ENCODE measurements around the gene RNF133. TPM values are rescaled to one million over a fixed set of nuclear protein-coding genes. Genes with fewer than 3 reads are reported as not detected.
"Not testable (repeated sequence)": the region's sequence is repeated elsewhere in the genome, so short reads cannot be mapped to it uniquely, and the experiment has no call there.

RNF133 gene
- total RNA-seq, 2 donors from 2014 or later = 0.76 to 0.83 TPM

DNA sequence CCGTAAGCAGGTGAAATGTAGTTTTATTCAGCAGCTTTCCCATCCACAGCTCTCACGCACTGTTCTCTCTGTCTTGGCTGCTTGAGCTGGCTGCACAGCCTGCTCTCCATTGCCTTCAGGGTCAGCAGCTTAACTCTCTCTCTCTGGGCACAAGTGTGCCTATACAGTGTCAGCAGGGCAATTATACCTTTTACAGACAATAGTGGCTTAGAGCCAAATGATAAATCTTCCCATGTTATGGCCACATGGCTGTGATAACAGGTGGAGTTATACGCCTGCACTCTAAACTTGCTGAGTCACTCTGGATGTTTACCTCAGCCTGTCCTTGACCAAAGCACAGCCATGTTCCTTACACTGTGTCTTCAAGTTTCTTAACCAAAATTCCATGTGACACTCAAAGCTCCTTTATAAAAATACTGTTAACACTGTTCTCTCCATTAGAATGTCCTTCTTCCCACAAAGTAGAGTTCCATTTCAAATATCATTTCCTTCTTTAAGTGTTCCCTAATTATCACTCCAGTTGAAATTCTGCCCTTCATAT, 6.1 kb downstream of the RNF133 start:
- intact Hi-C loops (cut with DNase I) = no loop called here

DNA sequence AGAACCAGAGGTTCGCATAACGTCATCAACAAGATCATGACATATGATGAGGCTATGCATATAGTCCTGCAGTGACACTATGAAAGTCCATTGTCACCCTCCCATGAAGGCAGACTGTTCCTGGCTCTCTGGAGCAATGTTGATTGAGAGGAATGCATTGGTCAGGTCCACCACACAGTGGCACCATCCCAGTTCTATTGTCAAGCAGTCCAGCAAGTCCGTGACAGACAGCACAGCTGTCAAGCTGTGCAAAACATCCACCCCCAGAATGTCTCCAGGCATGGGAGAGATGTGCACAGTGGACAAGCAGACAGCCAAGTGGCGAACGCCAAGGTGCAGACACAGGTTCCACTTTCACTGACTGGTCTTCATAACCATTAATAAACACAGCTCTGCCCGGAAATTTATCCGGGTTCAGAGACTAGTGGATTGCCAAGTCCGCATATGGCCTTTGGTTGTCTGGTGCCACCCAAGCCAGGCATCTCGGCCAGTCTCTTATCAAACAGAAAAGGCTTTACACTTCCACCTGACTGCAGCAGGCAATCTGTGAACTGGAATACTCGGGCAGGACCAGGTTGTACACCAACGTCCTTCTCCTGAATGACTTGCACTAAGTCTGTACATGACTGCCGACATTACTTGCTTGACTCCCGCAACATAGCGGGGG, 7.2 kb downstream of the RNF133 start:
- intact Hi-C loops (cut with DNase I) = no loop called here
- no peak for DNase-seq (ENCODE audit: low spot score)

More for the DNA sequence above, 6.1 kb downstream of the RNF133 start:
- no peak for DNase-seq (ENCODE audit: low spot score)

DNA sequence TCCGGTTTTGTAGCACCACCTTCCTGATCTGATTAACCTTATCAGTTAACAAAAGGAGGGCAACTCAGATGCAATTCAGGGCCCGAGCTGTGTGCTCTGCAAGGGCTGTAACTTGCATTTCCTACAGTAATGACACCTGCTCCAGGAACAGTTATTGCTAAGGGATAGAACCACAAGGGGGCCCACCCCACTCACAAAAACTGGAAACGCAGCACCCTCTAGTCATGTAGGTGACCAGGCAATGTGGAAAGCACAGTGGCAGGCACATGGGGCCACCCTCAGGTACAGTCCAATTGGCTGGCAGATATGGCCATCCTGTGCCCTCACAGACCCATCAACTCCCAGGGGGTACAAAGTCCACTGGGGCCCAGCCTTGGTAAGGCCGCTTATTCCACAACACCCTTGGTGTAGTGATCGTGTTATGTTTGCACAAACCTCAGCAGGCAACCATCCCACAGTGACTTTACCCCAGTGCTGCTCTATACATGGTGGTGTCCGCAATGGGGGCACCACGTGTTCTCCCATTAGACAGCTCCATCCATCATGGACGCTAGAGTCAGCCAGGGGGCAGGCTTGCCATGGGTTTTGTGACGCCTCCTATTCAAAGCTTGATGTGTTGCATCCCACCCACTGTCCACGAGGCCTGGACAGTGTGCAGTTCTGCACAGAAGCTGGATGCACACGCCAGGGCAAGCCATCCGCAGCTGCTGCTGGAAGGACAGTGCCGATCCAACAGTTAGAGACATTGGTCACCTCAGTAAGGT, 9.4 kb downstream of the RNF133 start:
- no peak for DNase-seq (ENCODE audit: low spot score)
- intact Hi-C loops (cut with DNase I) = no loop called here

DNA sequence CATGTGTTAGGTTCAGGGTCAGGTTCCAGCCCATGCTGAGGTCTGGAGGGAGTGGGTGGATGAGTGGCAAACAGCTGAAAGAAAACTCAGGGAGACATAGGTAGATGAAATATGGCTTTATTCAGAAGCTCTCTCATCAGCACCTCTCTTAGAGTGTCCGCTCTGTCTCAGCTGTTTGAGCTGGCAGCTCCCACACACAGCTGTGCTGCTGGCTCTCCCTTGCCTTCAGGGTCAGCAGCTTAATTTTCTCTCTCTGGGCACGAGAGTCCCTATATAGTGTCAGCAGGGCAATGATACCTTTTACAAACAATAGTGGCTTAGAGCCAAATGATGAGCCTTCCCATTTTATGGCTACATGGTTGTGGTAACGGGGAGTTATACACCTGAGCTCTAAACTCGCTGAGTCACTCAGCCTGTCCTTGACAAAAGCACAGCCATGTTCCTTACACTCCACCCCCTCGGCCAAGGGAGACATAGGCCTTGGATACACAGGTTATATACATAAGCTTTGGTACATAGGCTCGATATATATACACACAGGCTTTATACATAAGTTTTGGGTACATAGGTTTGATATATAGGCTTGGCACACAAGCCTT, 10.4 kb downstream of the RNF133 start:
- DNase-seq (ENCODE audit: low spot score) = no peak
- intact Hi-C loops (cut with DNase I) = no loop called here

DNA sequence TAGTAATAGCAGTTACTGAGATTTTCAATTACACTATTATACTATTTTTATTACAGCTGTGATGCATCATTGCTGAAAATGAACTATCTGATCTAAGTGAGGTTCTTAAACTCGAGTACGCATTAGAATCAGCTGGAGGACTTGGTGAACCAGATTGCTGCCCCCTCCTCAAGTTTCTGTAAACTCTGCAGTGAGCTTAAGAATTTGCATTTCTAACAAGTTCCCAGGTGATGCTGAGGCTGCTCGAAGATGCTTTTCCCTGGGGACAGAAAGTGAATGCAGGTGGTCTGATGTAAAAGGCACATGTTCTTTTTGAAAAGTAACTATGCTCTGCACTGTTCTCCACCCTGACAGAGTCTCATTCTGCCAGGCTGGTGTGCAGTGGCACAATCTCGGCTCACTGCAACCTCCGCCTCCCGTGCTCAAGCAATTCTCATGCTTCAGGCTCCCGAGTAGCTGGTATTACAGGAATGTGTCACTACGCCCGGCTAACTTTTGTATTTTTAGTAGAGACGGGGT, 12.5 kb downstream of the RNF133 start:
- no peak for DNase-seq (ENCODE audit: low spot score)
- intact Hi-C loops (cut with DNase I) = no loop called here

DNA sequence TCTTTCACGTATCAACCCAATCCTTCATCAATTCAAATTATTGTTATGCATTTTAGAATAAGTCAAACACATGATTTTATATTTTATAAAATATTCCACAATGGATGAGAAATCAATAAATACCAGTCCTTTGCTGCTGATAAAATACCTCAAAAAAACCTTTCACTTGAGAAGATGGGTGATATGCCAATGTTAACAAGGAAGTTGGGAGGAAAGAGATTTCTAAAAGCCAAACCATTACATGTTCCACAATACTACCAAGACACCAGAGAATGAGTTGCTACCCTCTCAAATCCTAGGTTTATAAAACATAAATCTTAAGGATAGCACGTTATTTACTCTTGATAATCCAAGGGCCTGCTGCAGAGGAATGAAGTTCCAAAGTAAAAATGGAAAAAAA, 14.4 kb downstream of the RNF133 start:
- intact Hi-C loops (cut with DNase I) = no loop called here
- no peak for DNase-seq (ENCODE audit: low spot score)

DNA sequence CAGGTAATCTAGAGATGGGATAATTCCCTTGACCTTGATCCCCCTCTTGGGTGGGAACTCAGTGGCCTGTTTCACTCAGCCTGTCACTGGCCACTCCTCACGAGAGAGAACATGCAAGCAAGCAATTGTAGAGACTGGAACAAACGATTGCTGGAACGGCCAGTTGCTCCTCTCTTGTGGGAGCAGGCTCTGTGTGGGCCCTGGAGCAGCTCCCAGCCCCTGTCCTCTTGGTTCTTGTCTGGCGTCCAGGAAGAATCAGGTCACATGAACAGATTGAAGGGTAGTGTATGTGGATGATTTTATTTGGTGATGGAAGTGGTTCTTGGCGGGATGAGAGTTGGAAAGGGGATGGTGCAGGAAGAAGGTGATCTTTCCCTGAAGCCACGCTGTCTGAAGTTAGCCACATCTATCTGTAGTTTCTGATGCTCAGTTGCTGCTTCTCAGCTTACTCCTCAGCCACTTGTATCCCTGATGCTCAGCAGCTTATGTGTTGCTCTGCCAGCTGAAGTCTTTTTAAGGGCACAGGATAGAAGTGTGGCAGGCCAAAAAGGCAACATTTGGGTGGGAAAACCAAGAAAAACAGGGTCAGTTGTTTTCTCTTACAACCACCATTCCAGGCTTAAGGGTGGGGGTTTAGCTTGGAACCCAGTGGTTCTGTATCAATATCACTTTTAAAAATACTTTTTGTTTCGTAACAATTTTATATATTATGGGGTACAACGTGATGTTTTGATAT, 15.9 kb downstream of the RNF133 start:
- DNase-seq (ENCODE audit: low spot score) = no peak
- intact Hi-C loops (cut with DNase I) = no loop called here

DNA sequence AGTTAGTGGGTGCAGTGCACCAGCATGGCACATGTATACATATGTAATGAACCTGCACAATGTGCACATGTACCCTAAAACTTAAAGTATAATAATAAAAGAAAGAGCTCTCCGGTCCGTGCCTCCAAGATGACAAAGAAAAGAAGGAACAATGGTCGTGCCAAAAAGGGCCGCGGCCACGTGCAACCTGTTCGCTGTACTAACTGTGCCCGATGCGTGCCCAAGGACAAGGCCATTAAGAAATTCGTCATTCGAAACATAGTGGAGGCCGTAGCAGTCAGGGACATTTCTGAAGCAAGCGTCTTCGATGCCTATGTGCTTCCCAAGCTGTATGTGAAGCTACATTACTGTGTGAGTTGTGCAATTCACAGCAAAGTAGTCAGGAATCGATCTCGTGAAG, 17.7 kb downstream of the RNF133 start:
- intact Hi-C loops (cut with DNase I); DNase-seq (ENCODE audit: low spot score): not testable (repeated sequence)

DNA sequence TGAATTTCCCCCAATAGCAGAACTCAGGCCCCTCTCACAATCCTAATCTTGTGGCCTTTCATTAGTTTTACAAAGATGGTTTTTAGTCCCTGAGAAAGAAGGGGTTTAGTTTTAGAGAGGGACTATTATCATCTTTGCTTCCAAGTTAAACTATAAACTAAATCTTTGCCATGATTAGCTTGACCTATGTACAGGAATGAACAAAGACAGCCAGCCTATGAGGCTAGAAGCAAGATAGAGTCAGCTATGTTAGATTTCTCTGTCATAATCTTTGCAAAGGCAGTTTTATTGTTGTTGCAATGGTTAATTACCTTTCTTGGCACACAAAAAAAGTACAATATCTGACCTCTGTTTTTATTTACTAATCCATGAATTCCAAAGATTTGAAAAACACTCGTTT, 19.1 kb downstream of the RNF133 start:
- intact Hi-C loops (cut with DNase I) = no loop called here
- DNase-seq (ENCODE audit: low spot score) = no peak

DNA sequence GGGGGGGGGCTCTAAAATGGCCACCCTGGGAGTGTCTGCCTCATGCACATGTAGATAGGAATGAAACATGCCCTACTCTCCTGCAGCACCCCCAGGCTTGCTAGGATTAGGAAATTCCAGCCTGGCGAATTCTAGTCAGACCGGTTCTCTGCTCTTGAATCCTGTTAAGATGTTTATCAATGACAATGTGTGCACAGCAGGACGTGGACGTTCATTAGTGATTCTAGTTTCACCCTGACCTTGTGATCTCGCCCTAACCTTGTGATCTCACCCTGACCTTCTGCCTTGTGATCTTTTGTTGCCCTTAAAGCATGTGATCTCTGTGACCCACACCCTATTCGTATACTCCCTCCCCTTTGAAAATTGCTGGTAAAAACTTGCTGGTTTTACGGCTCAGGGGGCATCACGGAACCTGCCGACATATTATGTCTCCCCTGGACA, 19.6 kb downstream of the RNF133 start:
- DNase-seq (ENCODE audit: low spot score); intact Hi-C loops (cut with DNase I): not testable (repeated sequence)

DNA sequence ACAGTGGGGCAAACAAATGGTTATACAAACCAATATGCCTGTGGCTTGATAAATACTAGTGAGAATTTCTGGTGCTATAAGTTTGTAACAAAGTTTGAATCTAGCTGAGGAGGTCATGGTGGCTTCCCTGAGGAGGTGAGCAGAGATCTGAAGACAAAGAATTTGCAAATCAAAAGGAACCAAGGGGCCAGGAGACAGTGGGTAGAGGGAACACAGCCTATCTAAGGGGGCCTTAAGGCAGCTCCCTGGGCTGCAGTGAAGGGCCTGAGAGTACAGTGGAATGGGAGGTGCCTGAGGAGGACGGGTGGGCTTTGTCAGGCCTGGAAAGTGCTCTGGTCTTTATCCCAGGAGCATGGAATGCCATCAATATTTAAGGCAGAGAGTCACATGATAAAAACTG, 21.8 kb downstream of the RNF133 start:
- no peak for DNase-seq (ENCODE audit: low spot score)
- intact Hi-C loops (cut with DNase I) = no loop called here

DNA sequence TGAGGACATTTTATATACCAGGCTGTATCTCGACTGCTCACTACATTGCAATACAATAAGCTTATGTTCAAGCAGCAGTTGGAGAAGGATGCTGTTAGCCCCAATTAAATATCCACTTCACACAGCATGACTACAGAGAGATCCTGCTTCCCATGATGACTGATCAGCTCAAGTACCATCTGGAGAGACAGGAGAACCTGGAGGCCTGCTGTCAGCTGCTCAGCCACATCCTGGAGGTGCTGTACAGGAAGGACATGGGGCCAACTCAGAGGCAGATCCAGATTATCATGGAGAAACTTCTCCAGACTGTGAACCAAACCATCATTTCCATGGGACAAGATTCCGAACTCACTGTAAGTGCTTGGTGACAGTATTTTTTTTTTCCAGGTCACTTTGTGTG, 22.5 kb downstream of the RNF133 start:
- intact Hi-C loops (cut with DNase I) = no loop called here
- DNase-seq (ENCODE audit: low spot score) = no peak

DNA sequence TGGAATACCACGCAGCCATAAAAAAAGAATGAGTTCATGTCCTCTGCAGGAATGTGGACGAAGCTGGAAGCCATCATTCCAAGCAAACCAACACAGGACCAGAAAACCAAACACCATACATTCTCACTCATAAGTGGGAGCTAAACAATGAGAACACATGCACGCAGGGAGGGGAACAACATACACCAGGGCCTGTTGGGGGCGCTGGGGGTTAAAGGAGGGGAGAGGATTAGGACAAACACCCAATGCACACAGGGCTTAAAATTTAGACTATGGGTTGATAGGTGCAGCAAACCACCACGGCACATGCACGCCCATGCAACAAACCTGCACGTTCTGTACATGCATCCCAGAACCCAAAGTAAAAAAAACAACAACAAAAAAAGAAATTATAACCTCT, 23.3 kb downstream of the RNF133 start:
- no peak for DNase-seq (ENCODE audit: low spot score)
- intact Hi-C loops (cut with DNase I) = no loop called here

DNA sequence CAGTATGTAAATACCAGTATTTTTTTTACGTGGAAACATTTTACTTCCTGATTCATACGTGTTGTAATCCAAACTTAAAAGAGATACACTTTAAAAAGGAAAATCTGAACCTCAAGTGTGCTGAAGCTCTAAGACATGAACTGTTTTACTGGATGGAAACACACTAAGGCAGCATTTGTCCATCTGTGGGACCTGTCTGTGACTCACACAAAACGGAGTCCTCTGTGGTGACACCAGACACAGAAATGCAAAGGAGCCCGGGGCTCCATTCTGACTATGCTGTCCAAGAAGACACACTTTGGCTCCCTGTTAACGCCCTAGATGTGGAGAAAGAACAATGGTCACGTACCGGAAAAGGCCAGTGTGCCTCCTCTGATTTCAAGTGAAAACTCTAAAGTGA, 23.9 kb downstream of the RNF133 start:
- no peak for DNase-seq (ENCODE audit: low spot score)

DNA sequence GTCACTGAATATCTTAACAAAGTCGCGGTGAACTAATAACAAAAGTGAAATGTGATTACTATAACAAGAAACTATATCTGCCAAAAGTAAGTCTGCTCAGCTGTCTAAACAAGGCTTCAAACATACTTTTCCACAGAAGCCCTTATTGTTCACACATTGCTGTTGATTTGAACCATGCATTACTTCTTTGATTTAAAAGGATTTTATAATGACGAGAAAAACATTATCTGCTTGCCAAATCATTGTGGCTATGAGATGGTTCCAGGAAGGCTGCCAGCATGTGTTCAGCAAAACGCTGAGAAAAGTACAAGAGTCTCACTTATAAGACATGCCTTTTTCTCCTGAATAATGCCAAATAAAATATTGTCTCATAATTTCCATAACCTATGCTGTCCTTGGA, 24.4 kb downstream of the RNF133 start:
- no peak for DNase-seq (ENCODE audit: low spot score)
- intact Hi-C loops (cut with DNase I) = no loop called here

More for the DNA sequence above, 23.9 kb downstream of the RNF133 start:
- intact Hi-C loops (cut with DNase I) = no loop called here

DNA sequence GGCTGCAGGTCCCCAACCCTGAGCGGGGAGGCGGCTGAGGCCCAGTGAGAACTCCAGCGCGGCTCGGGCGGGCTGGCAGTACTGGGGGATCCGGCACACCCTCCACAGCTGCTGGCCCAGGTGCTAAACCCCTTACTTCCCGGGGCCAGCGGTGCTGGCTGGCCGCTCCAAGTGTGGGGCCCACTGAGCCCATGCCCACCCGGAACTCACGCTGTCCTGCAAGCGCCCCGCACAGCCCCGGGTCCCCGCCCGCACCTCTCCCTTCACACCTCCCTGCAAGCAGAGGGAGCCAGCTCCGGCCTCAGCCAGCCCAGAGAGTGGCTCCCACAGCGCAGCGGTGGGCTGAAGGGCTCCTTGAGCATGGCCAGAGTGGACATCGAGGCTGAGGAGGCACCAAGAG, 25.0 kb downstream of the RNF133 start:
- no peak for DNase-seq (ENCODE audit: low spot score)
- intact Hi-C loops (cut with DNase I) = no loop called here

DNA sequence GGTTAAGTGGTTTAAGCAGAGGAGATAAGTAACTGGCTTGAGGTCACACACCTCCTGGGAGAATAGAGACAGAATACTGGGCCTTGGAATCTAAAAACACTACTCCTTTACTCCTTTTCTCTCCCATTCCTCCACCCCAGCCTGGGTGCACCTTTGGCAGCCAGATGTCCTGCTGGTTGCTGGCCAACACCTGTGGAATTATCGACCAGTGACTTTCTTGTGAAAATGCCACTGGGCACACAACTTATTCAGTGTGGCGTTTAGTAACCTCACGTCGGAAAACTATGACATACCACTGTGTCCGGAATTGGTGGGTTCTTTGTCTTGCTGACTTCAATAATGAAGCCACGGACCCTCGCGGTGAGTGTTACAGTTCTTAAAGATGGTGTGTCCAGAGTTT, 26.4 kb downstream of the RNF133 start:
- intact Hi-C loops (cut with DNase I) = no loop called here
- no peak for DNase-seq (ENCODE audit: low spot score)

DNA sequence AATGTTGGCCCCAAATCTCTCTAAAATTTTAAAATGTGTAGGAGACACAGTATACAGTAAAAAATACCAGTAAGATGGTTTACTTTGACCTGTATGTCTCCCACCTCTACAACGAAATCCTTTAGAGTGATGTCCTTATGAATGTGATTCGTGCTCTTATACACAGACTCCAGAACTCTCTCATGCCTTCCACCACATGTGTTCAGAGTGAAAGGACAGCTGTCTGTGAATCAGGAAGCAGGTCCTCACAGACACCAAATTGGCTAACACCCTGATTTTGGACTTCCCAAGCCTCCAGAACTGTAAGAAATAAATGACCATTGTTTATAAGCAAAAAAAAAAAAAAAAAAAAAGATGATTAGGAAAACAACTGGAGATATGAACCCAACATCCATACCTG, 35.2 kb downstream of the RNF133 start:
- intact Hi-C loops (cut with DNase I) = no loop called here
- no peak for DNase-seq (ENCODE audit: low spot score)

DNA sequence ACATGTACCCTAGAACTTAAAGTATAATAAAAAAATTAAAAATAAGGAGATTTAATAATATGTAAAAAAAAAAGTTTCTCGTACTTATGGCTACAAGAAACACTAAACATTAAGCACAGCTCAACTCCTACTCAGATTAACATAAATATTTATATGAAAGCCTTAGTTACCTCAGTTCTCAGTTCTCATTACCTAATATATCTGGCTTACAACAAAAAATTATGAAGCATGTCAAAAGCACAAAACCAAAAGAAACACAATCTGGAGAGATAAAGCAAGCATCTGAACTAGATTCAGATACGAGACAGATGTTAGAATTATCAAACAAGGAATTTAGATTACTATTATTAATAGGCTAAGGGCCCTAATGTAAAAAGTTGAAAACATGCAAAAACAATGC, 40.1 kb downstream of the RNF133 start:
- intact Hi-C loops (cut with DNase I) = no loop called here
- no peak for DNase-seq (ENCODE audit: low spot score)

DNA sequence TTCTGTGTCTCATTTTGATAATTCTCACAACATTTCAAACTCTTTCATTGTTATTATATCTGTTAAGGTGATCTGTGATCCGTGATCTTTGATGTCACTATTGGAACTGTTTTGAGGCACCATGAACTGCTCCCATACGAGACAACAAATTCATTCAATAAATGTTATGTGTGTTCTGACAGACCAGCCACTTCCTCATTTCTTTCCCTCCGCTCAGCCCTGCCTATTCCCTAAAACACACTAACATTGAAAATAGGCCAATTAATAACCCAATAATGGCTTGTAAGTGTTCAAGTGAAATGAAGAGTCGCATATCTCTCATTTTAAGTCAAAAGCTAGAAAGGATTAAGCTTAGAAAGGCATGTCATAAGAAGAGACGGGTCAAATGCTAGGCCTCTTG, 45.2 kb downstream of the RNF133 start:
- no peak for DNase-seq (ENCODE audit: low spot score)
- intact Hi-C loops (cut with DNase I) = no loop called here

Measured in posterior vena cava (tissue), 2 donors.